Measurements from ENCODE around the gene SEZ6L2.
A peak's percentile ranks its signal among the peaks of the same experiment; 100 is the strongest.
"Not testable (repeated sequence)": the region's sequence is repeated elsewhere in the genome, so short reads cannot be mapped to it uniquely, and the experiment has no call there.

The SEZ6L2 gene

GRCh38 chr16:29909851-29910250 lies 10.5 kb upstream of the SEZ6L2 start:
- DNase-seq = not testable (repeated sequence)

GRCh38 chr16:29909391-29909790 lies 10.0 kb upstream of the SEZ6L2 start:
- DNase-seq = no peak

GRCh38 chr16:29908719-29909220 lies 9.4 kb upstream of the SEZ6L2 start:
- DNase-seq = no peak

- DNase-seq = no peak
Observed at GRCh38 chr16:29907973-29908372, 8.6 kb upstream of the SEZ6L2 start.

GRCh38 chr16:29906520-29907244 lies 7.3 kb upstream of the SEZ6L2 start:
- DNase-seq = no peak

GRCh38 chr16:29905668-29906067 lies 6.3 kb upstream of the SEZ6L2 start:
- no peak for DNase-seq

GRCh38 chr16:29904947-29905346 lies 5.6 kb upstream of the SEZ6L2 start:
- no peak for DNase-seq

GRCh38 chr16:29903590-29903989 lies 4.2 kb upstream of the SEZ6L2 start:
- DNase-seq = no peak

GRCh38 chr16:29901607-29901945 lies 2.2 kb upstream of the SEZ6L2 start:
- DNase-seq = no peak

- no peak for DNase-seq
Observed at GRCh38 chr16:29900888-29901606, 1.7 kb upstream of the SEZ6L2 start.

GRCh38 chr16:29900102-29900887 lies 945 bp upstream of the SEZ6L2 start, which contains the start of gene ASPHD1:
Gene ASPHD1 (plus strand): TSS chr16:29900488. CDS start chr16:29900972, 484 bp downstream.
- DNase-seq = peak; percentile 60 to 74

GRCh38 chr16:29898804-29899515 lies 390 bp downstream of the SEZ6L2 start:
- peak; percentile 50 to 53 for DNase-seq

GRCh38 chr16:29898135-29898803 lies 1.1 kb downstream of the SEZ6L2 start:
- no peak for DNase-seq

GRCh38 chr16:29897333-29897732 lies 2.0 kb downstream of the SEZ6L2 start:
- DNase-seq = no peak

- DNase-seq = no peak
Observed at GRCh38 chr16:29896841-29897240, 2.5 kb downstream of the SEZ6L2 start.

GRCh38 chr16:29894352-29894751 lies 5.0 kb downstream of the SEZ6L2 start:
- DNase-seq = no peak

- DNase-seq = no peak
Observed at GRCh38 chr16:29893553-29893952, 5.8 kb downstream of the SEZ6L2 start.

- no peak for DNase-seq
Observed at GRCh38 chr16:29892458-29892813, 6.9 kb downstream of the SEZ6L2 start.

- DNase-seq = no peak
Observed at GRCh38 chr16:29891525-29892457, 7.6 kb downstream of the SEZ6L2 start.

- DNase-seq = not testable (repeated sequence)
Observed at GRCh38 chr16:29889372-29889771, 10.0 kb downstream of the SEZ6L2 start.

- no peak for DNase-seq
Observed at GRCh38 chr16:29883987-29884386, 15.4 kb downstream of the SEZ6L2 start.
